B cell (primary cell): ENCODE results near the gene BMS1. TPM values are rescaled to one million over a fixed set of nuclear protein-coding genes. Genes with fewer than 3 reads are reported as not detected.

Experiments
- ATAC-seq: fragments of 200-7000 bp; cut with Tn5 transposase; one replicate; pipeline ENCODE4 v1.10.0; 2021; ENCODE audit warnings: low read depth, mild to moderate bottlenecking, moderate number of reproducible peaks, moderate library complexity
- CTCF ChIA-PET: fragments of 350-600 bp; sonication (Branson Sonifier 250); formaldehyde crosslinking; loops from one replicate; lab custom pipeline; 2021; ENCODE audit warnings: antibody characterized with exemption, inconsistent platforms; lab: Charles Lee
- POLR2A ChIA-PET: fragments of 350-600 bp; sonication (Branson Sonifier 250); formaldehyde crosslinking; loops from one replicate; lab custom pipeline; 2021; ENCODE audit warnings: antibody characterized with exemption; lab: Charles Lee
- DNase-seq: peaks from one replicate; pipeline ENCODE4 v3.0.0; 2013
- H2AFZ ChIP-seq: 2 replicates; pipeline ENCODE4 v1.6.1; 2012; ENCODE audit warnings: mild to moderate bottlenecking, low read depth, low read length; ENCODE audit not compliant: insufficient read depth, poor library complexity, severe bottlenecking
- H3K27ac ChIP-seq, 2 donors: 1 replicate in 1 of 2; 2 replicates in 1 of 2; pipeline ENCODE4 v1.5.1; 2012 to 2013; ENCODE audit warnings: low read length in 2 of 2, mild to moderate bottlenecking in 2 of 2, moderate library complexity in 1 of 2
- H3K27me3 ChIP-seq, 4 experiments: fragments of 200-600 bp in 1 of 4; sonication (generic) in 1 of 4; replicated peaks in 1 of 4; 1 replicate in 2 of 4; 2 replicates in 2 of 4; pipeline versions ENCODE4 v1.6.1 to v1.7.0; 2013 to 2016; ENCODE audit warnings: low read length in 3 of 4, mild to moderate bottlenecking in 2 of 4, mixed read lengths in 1 of 4, moderate library complexity in 1 of 4; ENCODE audit not compliant: insufficient read depth in 4 of 4, control insufficient read depth in 3 of 4; ENCODE audit errors: control extremely low read depth in 1 of 4
- H3K36me3 ChIP-seq, 2 experiments: replicated peaks in 1 of 2; 1 replicate in 1 of 2; 2 replicates in 1 of 2; pipeline versions ENCODE4 v1.6.1 to v1.7.1; 2013; ENCODE audit warnings: low read length in 1 of 2; ENCODE audit not compliant: insufficient read depth in 2 of 2, control insufficient read depth in 1 of 2; ENCODE audit errors: control extremely low read depth in 1 of 2, extremely low read depth in 1 of 2
- H3K4me1 ChIP-seq, 2 donors: fragments of 200-600 bp in 1 of 2; sonication (generic) in 1 of 2; 1 replicate in 1 of 2; 2 replicates in 1 of 2; pipeline versions ENCODE4 v1.5.1 to v1.6.1; 2013 to 2017; ENCODE audit warnings: low read length in 2 of 2; ENCODE audit not compliant: control insufficient read depth in 2 of 2, insufficient read depth in 2 of 2
- H3K4me2 ChIP-seq: replicated peaks from 2 replicates; pipeline ENCODE3; 2012; ENCODE audit warnings: mild to moderate bottlenecking, low read depth, low read length; ENCODE audit not compliant: poor library complexity, severe bottlenecking
- H3K4me3 ChIP-seq, 5 experiments: fragments of 200-600 bp in 1 of 5; sonication (generic) in 1 of 5; 1 replicate in 3 of 5; 2 replicates in 2 of 5; pipeline versions ENCODE4 v1.5.1 to v1.7.0; 2011 to 2016; ENCODE audit warnings: low read length in 4 of 5, mild to moderate bottlenecking in 4 of 5, low read depth in 2 of 5, control low read depth in 1 of 5, moderate library complexity in 1 of 5; ENCODE audit not compliant: insufficient read depth in 1 of 5; ENCODE audit errors: control extremely low read depth in 1 of 5, extremely low read depth in 1 of 5
- H3K79me2 ChIP-seq: fragments of 200-600 bp; sonication (generic); one replicate; pipeline ENCODE4 v1.6.0; 2016; ENCODE audit warnings: low read length; ENCODE audit not compliant: control insufficient read depth, insufficient read depth
- H3K9ac ChIP-seq: fragments of 200-600 bp; sonication (generic); 2 replicates; pipeline ENCODE4 v1.6.1; 2017; ENCODE audit warnings: mild to moderate bottlenecking, low read length, moderate library complexity
- H3K9me3 ChIP-seq, 3 donors: one replicate each; pipeline versions ENCODE4 v1.6.1 to v1.7.1; 2013; ENCODE audit warnings: low read length in 2 of 3; ENCODE audit not compliant: control insufficient read depth in 2 of 3, insufficient read depth in 1 of 3; ENCODE audit errors: control extremely low read depth in 1 of 3
- H4K20me1 ChIP-seq: 2 replicates; pipeline ENCODE4 v1.6.0; 2012; ENCODE audit warnings: mild to moderate bottlenecking, low read length; ENCODE audit not compliant: insufficient read depth, control insufficient read depth, poor library complexity, severe bottlenecking
- H3K27ac Mint-ChIP-seq: one replicate; pipeline ENCODE4 v1.8.0; 2021; ENCODE audit warnings: mixed read lengths
- H3K27me3 Mint-ChIP-seq: one replicate; pipeline ENCODE4 v1.8.0; 2021; ENCODE audit warnings: mixed read lengths
- H3K4me1 Mint-ChIP-seq: one replicate; pipeline ENCODE4 v1.8.0; 2021; ENCODE audit warnings: mixed read lengths
- H3K4me3 Mint-ChIP-seq: one replicate; pipeline ENCODE4 v1.8.0; 2021; ENCODE audit warnings: mixed read lengths
- H3K9me3 Mint-ChIP-seq: one replicate; pipeline ENCODE4 v1.8.0; 2022; ENCODE audit warnings: mixed read lengths; ENCODE audit not compliant: insufficient read depth
- EZH2 ChIP-seq: IDR thresholded peaks from 2 replicates; pipeline ENCODE4 v1.6.1; 2012; ENCODE audit warnings: borderline replicate concordance, low read depth, mild to moderate bottlenecking, moderate library complexity, low read length; ENCODE audit not compliant: insufficient read depth, poor library complexity, severe bottlenecking
- WGBS: methylation state at CpG from one replicate; pipeline ENCODE4 v1.1.5; 2013; ENCODE audit warnings: missing lambda C conversion rate; ENCODE audit not compliant: insufficient coverage; 5-methylcytosine and 5-hydroxymethylcytosine counted together
- intact Hi-C: fragments of 100-400 bp; cut with micrococcal nuclease; formaldehyde crosslinking; loops from one replicate; pipeline ENCODE4 v1.10.0; 2022
- polyA plus RNA-seq: library from polyadenylated mRNA; depleted of rRNA; stranded (reverse); fragments of >200 nt; gene quantifications from 2 replicates; pipeline ENCODE4 v1.2.3, GENCODE V29; 2012
- total RNA-seq, 2 donors: library from RNA; stranded (reverse); fragments of 120-200 nt in 1 of 2; gene quantifications; 1 replicate in 1 of 2; 2 replicates in 1 of 2; pipeline versions ENCODE4 v1.2.3 to v1.2.4, GENCODE V29; 2013 to 2022
- TF ChIP-seq, protein P1 (sequence below): fragments of 200-600 bp; IDR thresholded peaks from one replicate; pipeline ENCODE4 v1.8.0; 2022; ENCODE audit warnings: antibody characterized with exemption, mild to moderate bottlenecking

BMS1 gene
- total and polyA plus RNA-seq, 2 donors (not counting 1 experiment from before 2014, with no cell fraction given): 3.1 to 17.5 TPM

DNA sequence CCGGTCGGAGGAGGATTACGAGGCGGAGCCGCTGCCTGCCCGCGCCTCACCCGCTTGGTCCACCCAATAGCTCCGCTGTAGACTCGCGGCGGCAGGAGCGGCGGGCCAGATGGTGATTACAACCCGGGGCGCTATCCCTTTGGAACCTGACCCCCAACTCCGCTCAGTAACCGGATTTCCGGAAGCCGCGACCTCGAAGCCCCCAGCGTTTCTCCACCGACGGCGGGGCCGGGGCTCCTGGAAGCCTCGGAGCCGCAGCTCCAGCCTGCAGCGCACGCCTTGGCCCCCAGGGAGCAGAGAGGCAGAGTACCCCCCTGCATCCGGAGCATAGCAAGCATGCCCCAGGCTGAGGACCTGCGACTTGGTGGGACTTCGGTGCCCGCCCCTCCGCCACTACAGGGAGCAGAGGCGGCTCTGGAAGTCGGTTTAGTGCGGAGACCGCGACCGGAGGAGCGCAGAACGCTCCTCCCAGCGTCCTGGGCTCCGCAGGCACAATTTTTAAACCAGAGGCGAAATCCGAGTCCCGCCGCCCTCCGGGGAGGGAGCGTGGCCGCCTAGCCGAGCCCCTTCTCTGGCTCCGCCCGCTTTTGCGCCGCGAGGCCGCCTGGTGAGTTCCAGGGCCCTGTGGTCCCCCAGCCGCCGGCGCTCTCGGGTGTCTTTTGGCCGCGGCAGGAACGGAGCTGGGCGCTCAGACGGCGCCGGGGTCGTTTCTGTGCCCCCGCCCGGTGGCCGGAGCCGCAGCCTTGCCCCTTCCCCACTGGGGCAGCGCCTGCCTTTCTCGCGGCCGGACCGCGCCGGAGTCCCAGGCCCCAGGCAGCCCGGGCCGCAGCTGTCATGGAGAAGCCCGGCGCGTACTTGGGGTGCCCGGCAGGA is 28.2 kb upstream of the BMS1 start:
- Histone ChIP-seq H3K27ac (no peak overlapping the region), H3K9ac (peak overlapping the region; percentile 64), H3K79me2 (no peaks in the 10 kb centered on the region), H3K4me2 (peak overlapping the region; percentile 91), H3K27me3 (peaks cover 0 to 63% (median 21%) of the 10 kb centered on the region in 4 experiments), H3K36me3 (no peaks in the 10 kb centered on the region), H3K9me3 (peaks cover 0 to 25% (median 0%) of the 10 kb centered on the region in 3 donors), H3K4me1 (peaks cover 27 to 28% of the 10 kb centered on the region in 2 donors), H3K4me3 (peak overlapping the region in 4 of 5 experiments; percentile 37 to 67 (median 53)), H4K20me1 (no peaks in the 10 kb centered on the region), H2AFZ (peak overlapping the region; percentile 80)
- CTCF ChIA-PET: interaction anchor here (0.5 kb wide), 1 partner anchor 344 kb away, joined by 3 read pairs; no protein-coding TSS in a partner anchor
- Mint-ChIP-seq H3K27me3 (peaks cover 67% of the 10 kb centered on the region), H3K4me3 (peak overlapping the region; percentile 91), H3K9me3 (no peaks in the 10 kb centered on the region), H3K27ac (no peak overlapping the region), H3K4me1 (peaks cover 18% of the 10 kb centered on the region)
- peak; percentile 42 for ATAC-seq
- POLR2A ChIA-PET: no interaction called here
- no peak for TF ChIP-seq EZH2
- TF ChIP-seq, protein P1, sequence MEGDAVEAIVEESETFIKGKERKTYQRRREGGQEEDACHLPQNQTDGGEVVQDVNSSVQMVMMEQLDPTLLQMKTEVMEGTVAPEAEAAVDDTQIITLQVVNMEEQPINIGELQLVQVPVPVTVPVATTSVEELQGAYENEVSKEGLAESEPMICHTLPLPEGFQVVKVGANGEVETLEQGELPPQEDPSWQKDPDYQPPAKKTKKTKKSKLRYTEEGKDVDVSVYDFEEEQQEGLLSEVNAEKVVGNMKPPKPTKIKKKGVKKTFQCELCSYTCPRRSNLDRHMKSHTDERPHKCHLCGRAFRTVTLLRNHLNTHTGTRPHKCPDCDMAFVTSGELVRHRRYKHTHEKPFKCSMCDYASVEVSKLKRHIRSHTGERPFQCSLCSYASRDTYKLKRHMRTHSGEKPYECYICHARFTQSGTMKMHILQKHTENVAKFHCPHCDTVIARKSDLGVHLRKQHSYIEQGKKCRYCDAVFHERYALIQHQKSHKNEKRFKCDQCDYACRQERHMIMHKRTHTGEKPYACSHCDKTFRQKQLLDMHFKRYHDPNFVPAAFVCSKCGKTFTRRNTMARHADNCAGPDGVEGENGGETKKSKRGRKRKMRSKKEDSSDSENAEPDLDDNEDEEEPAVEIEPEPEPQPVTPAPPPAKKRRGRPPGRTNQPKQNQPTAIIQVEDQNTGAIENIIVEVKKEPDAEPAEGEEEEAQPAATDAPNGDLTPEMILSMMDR: no peak
- WGBS: 4% methylated on average over 89 of the region's 89 CpGs
- DNase-seq: peak; percentile 49
- intact Hi-C loops: loop anchor here (5.0 kb wide), 1 partner anchor 353 kb away; no protein-coding TSS in a partner anchor

DNA sequence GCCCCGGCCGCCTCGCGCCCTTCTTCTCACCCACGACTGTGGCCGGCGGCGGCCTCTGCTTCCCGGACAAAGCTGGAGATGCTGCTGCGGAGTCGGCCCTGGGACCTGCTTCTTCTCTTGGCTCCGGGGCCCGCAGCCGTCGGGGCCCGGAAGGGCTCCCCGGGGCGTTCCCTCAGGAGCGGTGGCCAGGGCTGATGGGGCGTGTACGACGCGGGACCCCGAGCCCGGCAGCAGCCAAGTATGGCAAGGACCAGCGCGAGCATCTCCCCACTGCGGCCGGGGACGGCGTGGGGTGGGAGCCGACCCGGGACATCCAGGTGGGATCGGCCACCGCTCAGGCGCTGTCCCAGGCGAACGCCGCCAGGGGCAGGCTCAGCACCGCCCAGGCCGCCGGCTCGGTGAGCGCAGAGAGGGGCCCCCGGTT is 27.6 kb upstream of the BMS1 start:
- 11% methylated on average over 45 of the region's 45 CpGs for WGBS
- H3K9me3 Mint-ChIP-seq: no peaks in the 10 kb centered on the region
- intact Hi-C loops: no loop called here
- H3K27ac ChIP-seq: no peak overlapping the region
- H3K4me3 ChIP-seq: peak overlapping the region in 3 of 5 experiments; percentile 48 to 67 (median 58)
- peaks cover 0 to 25% (median 0%) of the 10 kb centered on the region in 3 donors for H3K9me3 ChIP-seq
- H3K4me3 Mint-ChIP-seq: peak overlapping the region; percentile 20
- DNase-seq (no peak), ATAC-seq (no peak)
- no peak overlapping the region for H3K27ac Mint-ChIP-seq
- H3K4me1 Mint-ChIP-seq: peaks cover 18% of the 10 kb centered on the region
- H3K27me3 Mint-ChIP-seq: peaks cover 65% of the 10 kb centered on the region
- POLR2A ChIA-PET: no interaction called here
- H2AFZ ChIP-seq: peak overlapping the region; percentile 80
- H3K9ac ChIP-seq: peak overlapping the region; percentile 64
- no peaks in the 10 kb centered on the region for H4K20me1 ChIP-seq
- peak overlapping the region; percentile 91 for H3K4me2 ChIP-seq
- no peaks in the 10 kb centered on the region for H3K79me2 ChIP-seq
- no peak for TF ChIP-seq EZH2
- TF ChIP-seq, protein P1: no peak
- CTCF ChIA-PET: no interaction called here
- H3K36me3 ChIP-seq: no peaks in the 10 kb centered on the region
- H3K4me1 ChIP-seq: peaks cover 27 to 28% of the 10 kb centered on the region in 2 donors
- peaks cover 0 to 63% (median 19%) of the 10 kb centered on the region in 4 experiments for H3K27me3 ChIP-seq
